ENCODE results near the gene CNTN5. TPM values are rescaled to one million over a fixed set of nuclear protein-coding genes. Genes with fewer than 3 reads are reported as not detected.

Gene CNTN5
- total and polyA plus RNA-seq, 2 donors (not counting 1 experiment from before 2014, with no cell fraction given), result 0.17 TPM; not detected in 1

GRCh38 chr11:99901175-99901574 is 880.4 kb downstream of the CNTN5 start:
- Histone ChIP-seq H3K27ac (ENCODE audit: insufficient read depth, low read length) (no peak overlapping the region), H3K36me3 (ENCODE audit: control insufficient read depth, insufficient read depth, low read length) (no peaks in the 10 kb centered on the region), H4K20me1 (ENCODE audit: control insufficient read depth, extremely low read depth, insufficient read depth, low read length) (no peaks in the 10 kb centered on the region), H3K27me3 (ENCODE audit: control insufficient read depth, insufficient read depth, low read length) (no peaks in the 10 kb centered on the region), H3K4me2 (ENCODE audit: extremely low read depth, insufficient read depth, low read length) (no peak overlapping the region), H3K79me2 (ENCODE audit: control insufficient read depth, insufficient read depth, low read length) (no peaks in the 10 kb centered on the region), H2AFZ (ENCODE audit: low read length) (no peak overlapping the region), H3K4me1 (ENCODE audit: control insufficient read depth, extremely low read depth, insufficient read depth, low read length) (no peaks in the 10 kb centered on the region), H3K9ac (ENCODE audit: insufficient read depth, low read length) (no peak overlapping the region), H3K9me3 (ENCODE audit: control insufficient read depth, insufficient read depth, low read depth, low read length) (no peaks in the 10 kb centered on the region), H3K4me3 (replicated peaks in 1 of 4; ENCODE audit: control extremely low read depth in 1 of 4, insufficient read depth in 1 of 4, low read depth in 3 of 4, low read length in 4 of 4) (no peak overlapping the region)
- TF ChIP-seq, protein P1, sequence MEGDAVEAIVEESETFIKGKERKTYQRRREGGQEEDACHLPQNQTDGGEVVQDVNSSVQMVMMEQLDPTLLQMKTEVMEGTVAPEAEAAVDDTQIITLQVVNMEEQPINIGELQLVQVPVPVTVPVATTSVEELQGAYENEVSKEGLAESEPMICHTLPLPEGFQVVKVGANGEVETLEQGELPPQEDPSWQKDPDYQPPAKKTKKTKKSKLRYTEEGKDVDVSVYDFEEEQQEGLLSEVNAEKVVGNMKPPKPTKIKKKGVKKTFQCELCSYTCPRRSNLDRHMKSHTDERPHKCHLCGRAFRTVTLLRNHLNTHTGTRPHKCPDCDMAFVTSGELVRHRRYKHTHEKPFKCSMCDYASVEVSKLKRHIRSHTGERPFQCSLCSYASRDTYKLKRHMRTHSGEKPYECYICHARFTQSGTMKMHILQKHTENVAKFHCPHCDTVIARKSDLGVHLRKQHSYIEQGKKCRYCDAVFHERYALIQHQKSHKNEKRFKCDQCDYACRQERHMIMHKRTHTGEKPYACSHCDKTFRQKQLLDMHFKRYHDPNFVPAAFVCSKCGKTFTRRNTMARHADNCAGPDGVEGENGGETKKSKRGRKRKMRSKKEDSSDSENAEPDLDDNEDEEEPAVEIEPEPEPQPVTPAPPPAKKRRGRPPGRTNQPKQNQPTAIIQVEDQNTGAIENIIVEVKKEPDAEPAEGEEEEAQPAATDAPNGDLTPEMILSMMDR (conservative IDR thresholded peaks at IDR 0.05 in 1 of 2, IDR thresholded peaks at IDR 0.05 in 1 of 2; ENCODE audit: low read depth in 1 of 2, low read length in 2 of 2), result no peak
- no peak for TF ChIP-seq EZH2 (IDR thresholded peaks at IDR 0.05; ENCODE audit: low read length, missing control alignments)
- no peak for DNase-seq (ENCODE audit: low read depth in 2 of 2)

DNA sequence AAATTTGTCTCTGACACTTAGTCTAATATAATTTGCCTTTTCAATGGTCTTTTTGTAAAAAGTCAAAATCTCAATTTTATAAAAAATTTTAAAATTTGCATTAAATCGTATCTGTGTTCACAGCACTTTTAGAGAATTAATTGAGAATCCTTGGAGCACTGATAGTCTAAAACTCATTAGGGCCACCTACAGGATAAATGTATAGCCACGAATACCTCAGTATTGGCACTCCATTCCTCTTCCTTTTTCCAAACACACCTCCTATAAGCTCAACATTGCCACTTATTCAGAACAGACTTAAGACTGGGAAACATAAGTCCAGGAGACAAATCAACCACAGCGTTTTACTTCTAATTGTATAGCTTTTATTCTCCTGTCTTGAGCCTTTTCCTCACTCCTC is 890.4 kb downstream of the CNTN5 start:
- H3K9ac ChIP-seq (ENCODE audit: insufficient read depth, low read length), result no peak overlapping the region
- H4K20me1 ChIP-seq (ENCODE audit: control insufficient read depth, extremely low read depth, insufficient read depth, low read length), result no peaks in the 10 kb centered on the region
- TF ChIP-seq EZH2 (IDR thresholded peaks at IDR 0.05; ENCODE audit: low read length, missing control alignments), result no peak
- TF ChIP-seq, protein P1 (conservative IDR thresholded peaks at IDR 0.05 in 1 of 2, IDR thresholded peaks at IDR 0.05 in 1 of 2; ENCODE audit: low read depth in 1 of 2, low read length in 2 of 2), result no peak
- no peaks in the 10 kb centered on the region for H3K79me2 ChIP-seq (ENCODE audit: control insufficient read depth, insufficient read depth, low read length)
- H3K36me3 ChIP-seq (ENCODE audit: control insufficient read depth, insufficient read depth, low read length), result no peaks in the 10 kb centered on the region
- H3K4me2 ChIP-seq (ENCODE audit: extremely low read depth, insufficient read depth, low read length), result no peak overlapping the region
- no peak overlapping the region for H2AFZ ChIP-seq (ENCODE audit: low read length)
- no peak overlapping the region for H3K27ac ChIP-seq (ENCODE audit: insufficient read depth, low read length)
- no peaks in the 10 kb centered on the region for H3K27me3 ChIP-seq (ENCODE audit: control insufficient read depth, insufficient read depth, low read length)
- no peak for DNase-seq (ENCODE audit: low read depth in 2 of 2)
- no peaks in the 10 kb centered on the region for H3K4me1 ChIP-seq (ENCODE audit: control insufficient read depth, extremely low read depth, insufficient read depth, low read length)
- no peak overlapping the region for H3K4me3 ChIP-seq (replicated peaks in 1 of 4; ENCODE audit: control extremely low read depth in 1 of 4, insufficient read depth in 1 of 4, low read depth in 3 of 4, low read length in 4 of 4)
- no peaks in the 10 kb centered on the region for H3K9me3 ChIP-seq (ENCODE audit: control insufficient read depth, insufficient read depth, low read depth, low read length)

- Histone ChIP-seq H3K4me1 (ENCODE audit: control insufficient read depth, extremely low read depth, insufficient read depth, low read length) (no peaks in the 10 kb centered on the region), H3K9me3 (ENCODE audit: control insufficient read depth, insufficient read depth, low read depth, low read length) (no peaks in the 10 kb centered on the region), H3K27ac (ENCODE audit: insufficient read depth, low read length) (no peak overlapping the region), H3K4me3 (replicated peaks in 1 of 4; ENCODE audit: control extremely low read depth in 1 of 4, insufficient read depth in 1 of 4, low read depth in 3 of 4, low read length in 4 of 4) (no peak overlapping the region), H3K9ac (ENCODE audit: insufficient read depth, low read length) (no peak overlapping the region), H3K4me2 (ENCODE audit: extremely low read depth, insufficient read depth, low read length) (no peak overlapping the region), H4K20me1 (ENCODE audit: control insufficient read depth, extremely low read depth, insufficient read depth, low read length) (no peaks in the 10 kb centered on the region), H2AFZ (ENCODE audit: low read length) (no peak overlapping the region), H3K36me3 (ENCODE audit: control insufficient read depth, insufficient read depth, low read length) (no peaks in the 10 kb centered on the region), H3K79me2 (ENCODE audit: control insufficient read depth, insufficient read depth, low read length) (no peaks in the 10 kb centered on the region), H3K27me3 (ENCODE audit: control insufficient read depth, insufficient read depth, low read length) (no peaks in the 10 kb centered on the region)
- TF ChIP-seq EZH2 (IDR thresholded peaks at IDR 0.05; ENCODE audit: low read length, missing control alignments), result no peak
- TF ChIP-seq, protein P1 (conservative IDR thresholded peaks at IDR 0.05 in 1 of 2, IDR thresholded peaks at IDR 0.05 in 1 of 2; ENCODE audit: low read depth in 1 of 2, low read length in 2 of 2), result no peak
- no peak for DNase-seq (ENCODE audit: low read depth in 2 of 2)
Measured at GRCh38 chr11:99916078-99916477, 895.3 kb downstream of the CNTN5 start.
